HepG2 (cell line): ENCODE measurements around the gene LYSMD3. TPM values are rescaled to one million over a fixed set of nuclear protein-coding genes. Genes with fewer than 3 reads are reported as not detected.

ENCODE experiments used
- ARID2 ChIP-seq: sonication (generic); formaldehyde crosslinking; IDR thresholded peaks from 2 replicates; pipeline ENCODE4 v1.8.1; 2022; ENCODE audit warnings: mild to moderate bottlenecking, missing genetic modification reagents, borderline replicate concordance
- CEBPB ChIP-seq: IDR thresholded peaks from 2 replicates; pipeline ENCODE4 v1.6.1; 2011; ENCODE audit warnings: low read depth, low read length, improper control_type of control experiment, borderline replicate concordance
- CEBPG ChIP-seq: IDR thresholded peaks from 2 replicates; pipeline ENCODE4 v1.6.1; 2016
- CENPT ChIP-seq: sonication (generic); formaldehyde crosslinking; IDR thresholded peaks from 2 replicates; pipeline ENCODE4 v1.8.0; 2022; ENCODE audit warnings: low read depth, mild to moderate bottlenecking, moderate library complexity, missing genetic modification reagents
- ELK4 ChIP-seq: sonication (generic); formaldehyde crosslinking; IDR thresholded peaks from 2 replicates; pipeline ENCODE4 v1.9.0; 2021; ENCODE audit warnings: missing genetic modification reagents, borderline replicate concordance
- FOXJ3 ChIP-seq: sonication (generic); formaldehyde crosslinking; IDR thresholded peaks from 2 replicates; pipeline ENCODE4 v1.4.0; 2020; ENCODE audit warnings: missing genetic modification reagents, mild to moderate bottlenecking, borderline replicate concordance
- GATAD1 ChIP-seq: IDR thresholded peaks from 2 replicates; pipeline ENCODE4 v1.6.1; 2016; ENCODE audit warnings: missing genetic modification reagents, missing compliant biosample characterization
- ISL2 ChIP-seq: sonication (generic); formaldehyde crosslinking; IDR thresholded peaks from 2 replicates; pipeline ENCODE4 v1.5.0; 2020; ENCODE audit warnings: missing genetic modification reagents
- KAT7 ChIP-seq: IDR thresholded peaks from 2 replicates; pipeline ENCODE4 v1.6.1; 2018; ENCODE audit warnings: borderline replicate concordance, missing compliant biosample characterization
- KMT2A ChIP-seq: sonication (generic); formaldehyde crosslinking; IDR thresholded peaks from 2 replicates; pipeline ENCODE4 v1.4.0; 2020; ENCODE audit warnings: missing genetic modification reagents
- MAX ChIP-seq: IDR thresholded peaks from 2 replicates; pipeline ENCODE4 v1.6.1; 2012; ENCODE audit warnings: inconsistent platforms
- MBD4 ChIP-seq: IDR thresholded peaks from 2 replicates; pipeline ENCODE4 v1.6.1; 2012; ENCODE audit warnings: low read length, inconsistent platforms, borderline replicate concordance
- MIXL1 ChIP-seq: IDR thresholded peaks from 2 replicates; pipeline ENCODE4 v1.6.1; 2016
- PCBP2 ChIP-seq: fragments of 200-400 bp; formaldehyde crosslinking; optimal IDR thresholded peaks from 2 replicates; pipeline ENCODE3; 2018; ENCODE audit warnings: low read length, low read depth; ENCODE audit not compliant: poor library complexity, severe bottlenecking
- PLRG1 ChIP-seq: fragments of 450-650 bp; conservative IDR thresholded peaks from 2 replicates; pipeline ENCODE4 v1.6.1; 2016
- POLR2G ChIP-seq: fragments of 200-400 bp; formaldehyde crosslinking; IDR thresholded peaks from 2 replicates; pipeline ENCODE4 v1.6.1; 2018; ENCODE audit warnings: mild to moderate bottlenecking, low read depth, low read length, moderate library complexity
- SETDB1 ChIP-seq: sonication (generic); formaldehyde crosslinking; IDR thresholded peaks from 2 replicates; pipeline ENCODE4 v1.5.1; 2020; ENCODE audit warnings: missing genetic modification reagents, mild to moderate bottlenecking, borderline replicate concordance
- SIX4 ChIP-seq: sonication (generic); formaldehyde crosslinking; IDR thresholded peaks from 2 replicates; pipeline ENCODE4 v1.4.0; 2020; ENCODE audit warnings: missing genetic modification reagents
- TAF1 ChIP-seq: sonication (generic); formaldehyde crosslinking; IDR thresholded peaks from 2 replicates; pipeline ENCODE4 v1.4.0; 2020; ENCODE audit warnings: missing genetic modification reagents
- TBX2 ChIP-seq: sonication (generic); formaldehyde crosslinking; IDR thresholded peaks from 2 replicates; pipeline ENCODE4 v1.5.0; 2020; ENCODE audit warnings: missing genetic modification reagents, mild to moderate bottlenecking, borderline replicate concordance
- TEAD3 ChIP-seq: optimal IDR thresholded peaks from 2 replicates; pipeline ENCODE3; 2016; ENCODE audit warnings: borderline replicate concordance
- THYN1 ChIP-seq: sonication (generic); formaldehyde crosslinking; IDR thresholded peaks from 2 replicates; pipeline ENCODE4 v1.8.1; 2023; ENCODE audit warnings: low read depth, mild to moderate bottlenecking, moderate library complexity, missing genetic modification reagents, borderline replicate concordance
- ZBTB21 ChIP-seq: sonication (generic); formaldehyde crosslinking; IDR thresholded peaks from 2 replicates; pipeline ENCODE4 v1.4.0; 2020; ENCODE audit warnings: missing genetic modification reagents
- ZNF121 ChIP-seq: sonication (generic); formaldehyde crosslinking; IDR thresholded peaks from 2 replicates; pipeline ENCODE4 v1.5.0; 2020; ENCODE audit warnings: mild to moderate bottlenecking, missing genetic modification reagents
- ZNF143 ChIP-seq: sonication (generic); formaldehyde crosslinking; IDR thresholded peaks from 2 replicates; pipeline ENCODE4 v1.4.0; 2020; ENCODE audit warnings: missing genetic modification reagents
- ZNF260 ChIP-seq: sonication (generic); formaldehyde crosslinking; IDR thresholded peaks from 2 replicates; pipeline ENCODE4 v1.4.0; 2020; ENCODE audit warnings: missing genetic modification reagents, low read depth, mild to moderate bottlenecking, borderline replicate concordance
- ZNF337 ChIP-seq: sonication (generic); formaldehyde crosslinking; IDR thresholded peaks from 2 replicates; pipeline ENCODE4 v1.5.1; 2020; ENCODE audit warnings: missing genetic modification reagents, low read depth, mild to moderate bottlenecking, borderline replicate concordance
- ZNF382 ChIP-seq: sonication (generic); formaldehyde crosslinking; IDR thresholded peaks from 2 replicates; pipeline ENCODE4 v1.5.0; 2020; ENCODE audit warnings: missing genetic modification reagents, mild to moderate bottlenecking, borderline replicate concordance
- ZNF800 ChIP-seq: sonication (generic); formaldehyde crosslinking; IDR thresholded peaks from 2 replicates; pipeline ENCODE4 v1.4.0; 2020; ENCODE audit warnings: missing genetic modification reagents
- ZNF883 ChIP-seq: sonication (generic); formaldehyde crosslinking; IDR thresholded peaks from 2 replicates; pipeline ENCODE4 v1.5.1; 2020; ENCODE audit warnings: mild to moderate bottlenecking, missing genetic modification reagents; ENCODE audit errors: not compliant biosample characterization
- polyA plus RNA-seq, 8 experiments: library from polyadenylated mRNA; depleted of rRNA in 3 of 8; stranded (reverse) in 7 of 8; unstranded in 1 of 8; fragments of >200 nt; fragmentation: Illumina TruSeq in 4 of 8; extraction: Trizol in 4 of 8; gene quantifications; 2 replicates each; pipeline versions ENCODE4 v1.2.1 to v1.2.3, GENCODE V29; 2011 to 2016; ENCODE audit warnings: low read depth in 4 of 8, missing spikeins in 1 of 8, mixed read lengths in 1 of 8; ENCODE audit not compliant: insufficient read depth in 1 of 8
- total RNA-seq, 5 experiments: library from RNA; depleted of rRNA; stranded (reverse); fragments of >200 nt; fragmentation: Illumina TruSeq; extraction: Trizol; gene quantifications; 2 replicates each; pipeline ENCODE4 v1.2.3, GENCODE V29; 2016; ENCODE audit warnings: low read depth in 1 of 5

Gene LYSMD3
- total and polyA plus RNA-seq, 2 of the 13 experiments (the other 11 are each of a cell fraction or from before 2014, with no cell fraction given), result 9.1 to 13.8 TPM

- no peak for TF ChIP-seq ZNF800 (CRISPR knock-in tag)
- TF ChIP-seq ZNF382, result no peak
- no peak for TF ChIP-seq CEBPB
- TF ChIP-seq KAT7 (CRISPR knock-in tag), result peak; percentile 22; the same call in 1 of the 2 replicates
- peak; percentile 61; the same call in 1 of the 2 replicates for TF ChIP-seq MIXL1 (CRISPR knock-in tag)
- no peak for TF ChIP-seq FOXJ3 (CRISPR knock-in tag)
- no peak; the same call in 1 of the 2 replicates for TF ChIP-seq MAX
- peak; percentile 84 for TF ChIP-seq TBX2 (CRISPR knock-in tag)
- TF ChIP-seq ZBTB21 (CRISPR knock-in tag), result no peak
- peak; percentile 11; the same call in 1 of the 2 replicates for TF ChIP-seq SIX4 (CRISPR knock-in tag)
- TF ChIP-seq ARID2 (CRISPR knock-in tag), result 0 out of 2 replicates have a peak, but pooled peaks have one; percentile 66
- peak; percentile 92 for TF ChIP-seq POLR2G
- TF ChIP-seq PLRG1, result no peak
- TF ChIP-seq CENPT (CRISPR knock-in tag), result no peak
- no peak for TF ChIP-seq ZNF260 (CRISPR knock-in tag)
- no peak for TF ChIP-seq THYN1 (CRISPR knock-in tag)
- TF ChIP-seq KMT2A, result peak; percentile 86; the same call in 1 of the 2 replicates
- no peak for TF ChIP-seq ZNF337 (CRISPR knock-in tag)
- no peak for TF ChIP-seq ZNF883 (CRISPR knock-in tag)
- TF ChIP-seq ZNF143, result 0 out of 2 replicates have a peak, but pooled peaks have one; percentile 26
- no peak for TF ChIP-seq PCBP2
- no peak for TF ChIP-seq MBD4
- no peak for TF ChIP-seq SETDB1 (CRISPR knock-in tag)
- TF ChIP-seq ELK4 (CRISPR knock-in tag), result no peak
- peak; percentile 84 for TF ChIP-seq GATAD1 (CRISPR knock-in tag)
- no peak for TF ChIP-seq ZNF121 (CRISPR knock-in tag)
- peak; percentile 90 for TF ChIP-seq TAF1 (CRISPR knock-in tag)
- TF ChIP-seq TEAD3, result no peak
- TF ChIP-seq ISL2 (CRISPR knock-in tag), result no peak
- TF ChIP-seq CEBPG, result no peak
Observed at GRCh38 chr5:90529194-90529938, at the start of gene LYSMD3 (continued).
